ENCODE data around the gene KCNJ1.

Gene KCNJ1

DNA sequence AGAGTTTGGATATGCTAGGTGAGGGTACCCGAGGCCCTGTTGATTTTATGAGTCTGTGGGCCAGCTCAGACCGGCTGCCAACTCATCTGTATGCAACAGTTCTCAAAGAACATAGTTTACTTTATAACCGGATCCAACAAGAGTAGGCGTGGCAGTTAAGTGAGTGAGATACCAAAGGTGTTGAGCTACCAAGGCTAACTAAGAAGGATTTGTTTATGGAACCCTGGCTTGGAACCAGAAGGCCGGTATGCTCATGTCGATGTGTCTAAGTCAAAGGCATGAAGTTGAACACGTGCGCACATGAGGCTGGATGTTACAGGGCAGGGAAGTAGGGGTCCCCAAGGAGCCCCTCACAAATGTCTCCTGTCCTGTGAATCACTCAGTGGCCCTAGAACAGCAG is at the start of gene KCNJ1:
KCNJ1 (minus strand) TSS at position 20 of the 400 bp plus-strand sequence. CDS start 27,053 bp downstream, outside the sequence.
- DNase-seq (ENCODE audit: low read depth, low spot score) = no peak

DNA sequence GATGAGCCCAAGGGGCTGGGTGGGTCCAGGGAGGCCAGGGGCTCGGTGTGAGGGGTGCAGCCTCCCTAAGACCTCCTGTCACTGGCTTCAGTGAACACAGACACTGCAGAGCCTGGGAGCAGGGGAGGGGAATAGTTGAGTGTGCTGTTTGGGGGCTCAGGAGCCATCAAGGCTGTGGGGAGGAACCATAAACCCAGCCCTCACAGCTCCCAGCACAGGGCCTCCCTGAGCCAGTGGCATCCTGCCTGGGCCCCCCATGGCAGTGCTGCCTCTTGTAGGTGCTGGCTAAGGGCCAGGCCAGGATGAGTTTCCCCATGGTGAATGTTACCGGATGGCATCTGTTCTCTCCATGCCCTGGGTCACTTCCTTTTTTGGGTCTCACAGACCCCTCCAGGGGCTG is 49.6 kb upstream of the KCNJ1 start:
- DNase-seq (ENCODE audit: low read depth, low spot score) = no peak

DNA sequence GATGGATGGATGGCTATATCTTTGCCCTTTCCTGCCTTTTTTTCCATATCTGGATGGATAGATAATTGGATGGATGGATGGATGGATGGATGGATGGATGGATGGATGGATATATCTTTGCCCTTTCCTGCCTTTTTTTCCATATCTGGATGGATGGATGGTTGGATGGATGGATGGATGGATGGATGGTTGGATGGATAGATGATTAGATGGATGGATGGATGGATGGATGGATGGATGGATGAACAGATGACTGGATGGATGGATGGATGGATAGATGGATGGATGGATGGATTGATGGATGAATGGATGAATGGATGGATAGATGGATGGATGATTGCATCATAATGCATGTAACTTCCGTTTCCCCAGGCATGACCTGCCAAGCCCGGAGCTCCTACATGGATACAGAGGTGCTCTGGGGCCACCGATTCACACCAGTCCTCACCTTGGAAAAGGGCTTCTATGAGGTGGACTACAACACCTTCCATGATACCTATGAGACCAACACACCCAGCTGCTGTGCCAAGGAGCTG is 49.0 kb upstream of the KCNJ1 start:
- no peak for DNase-seq (ENCODE audit: low read depth, low spot score)

DNA sequence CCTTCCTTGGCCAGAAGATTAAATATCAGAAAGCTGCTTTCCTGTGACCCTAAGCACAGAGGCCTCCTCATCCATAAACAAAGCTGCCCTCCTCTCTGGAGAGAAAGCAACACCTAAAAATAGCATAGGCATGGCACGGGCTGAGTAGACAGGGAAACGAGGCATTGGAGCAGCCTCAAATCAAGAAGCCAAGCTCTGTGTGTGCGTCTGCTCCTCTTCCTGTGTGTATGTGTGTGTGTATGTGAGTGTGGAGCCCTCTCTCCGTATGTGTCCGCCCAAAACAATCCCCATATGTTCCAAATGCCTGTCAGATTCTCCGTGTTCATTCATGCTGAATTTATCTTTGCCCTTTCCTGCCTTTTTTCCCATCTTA is 48.0 kb upstream of the KCNJ1 start:
- no peak for DNase-seq (ENCODE audit: low read depth, low spot score)

DNA sequence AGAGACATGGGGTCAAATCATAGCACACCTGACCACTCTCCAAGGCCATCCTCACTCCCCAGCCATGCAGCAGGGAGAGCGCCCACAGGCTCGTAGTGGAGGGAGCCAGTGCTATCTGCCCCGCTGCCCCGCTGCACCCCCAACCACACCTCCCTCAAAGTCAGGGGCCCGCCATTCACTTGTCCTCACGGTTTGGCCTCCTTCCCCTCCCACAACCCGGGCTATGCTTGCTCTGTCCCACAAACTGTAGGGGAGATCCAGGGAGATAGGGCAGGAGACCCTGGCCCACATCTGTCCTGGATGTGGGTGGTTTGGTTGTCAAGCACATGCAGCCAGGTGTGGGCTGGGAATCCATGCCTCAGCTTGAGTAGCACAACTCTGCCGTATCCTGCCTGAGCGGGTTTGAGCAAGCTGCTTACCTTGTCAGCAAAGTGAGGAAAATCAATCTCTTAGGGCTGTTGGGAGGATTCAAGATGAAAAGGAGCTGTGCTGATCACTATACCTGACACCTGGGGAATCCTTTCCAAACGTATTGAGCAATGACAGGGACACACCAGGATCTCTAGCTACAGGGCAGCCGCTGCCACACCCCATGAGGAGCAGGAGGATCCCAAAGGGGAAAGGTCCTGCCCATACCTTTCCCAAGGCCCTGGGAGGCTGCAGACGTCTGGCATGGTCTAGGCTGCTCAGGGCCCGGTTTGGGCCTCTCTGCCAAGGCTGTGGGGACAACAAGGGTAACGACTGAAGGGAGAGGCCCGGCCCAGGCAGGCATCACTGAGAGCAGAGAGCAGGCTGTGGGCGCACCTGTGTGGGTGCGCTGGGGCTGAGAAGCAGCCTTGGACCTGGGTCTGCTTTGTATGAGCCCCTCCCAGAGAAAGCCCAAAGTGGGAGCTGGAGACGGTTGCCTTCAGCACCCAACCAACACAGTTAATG is 47.4 kb upstream of the KCNJ1 start:
- DNase-seq (ENCODE audit: low read depth, low spot score) = no peak

DNA sequence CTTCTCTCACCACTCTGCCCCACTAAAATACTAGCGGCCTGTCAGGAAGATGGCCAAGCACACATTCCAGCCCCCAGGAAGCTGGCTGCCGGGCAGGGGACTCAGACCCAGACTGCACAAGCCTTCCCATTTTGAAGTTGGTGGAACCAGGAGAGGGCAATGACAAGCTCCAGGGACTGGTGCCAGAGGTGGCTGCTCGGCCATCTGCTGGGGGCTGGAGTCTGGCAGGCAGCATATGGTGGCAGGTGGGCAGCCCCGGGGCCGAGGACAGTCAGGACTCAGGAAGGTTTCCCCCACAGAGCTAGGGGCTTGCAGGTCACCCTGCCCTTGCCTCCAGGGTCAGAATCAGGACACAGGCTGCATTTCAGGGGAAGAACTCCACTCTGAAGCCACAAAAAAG is 46.7 kb upstream of the KCNJ1 start:
- no peak for DNase-seq (ENCODE audit: low read depth, low spot score)

DNA sequence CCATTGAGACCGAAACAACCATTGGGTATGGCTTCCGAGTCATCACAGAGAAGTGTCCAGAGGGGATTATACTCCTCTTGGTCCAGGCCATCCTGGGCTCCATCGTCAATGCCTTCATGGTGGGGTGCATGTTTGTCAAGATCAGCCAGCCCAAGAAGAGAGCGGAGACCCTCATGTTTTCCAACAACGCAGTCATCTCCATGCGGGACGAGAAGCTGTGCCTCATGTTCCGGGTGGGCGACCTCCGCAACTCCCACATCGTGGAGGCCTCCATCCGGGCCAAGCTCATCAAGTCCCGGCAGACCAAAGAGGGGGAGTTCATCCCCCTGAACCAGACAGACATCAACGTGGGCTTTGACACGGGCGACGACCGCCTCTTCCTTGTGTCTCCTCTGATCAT is 44.6 kb upstream of the KCNJ1 start:
- DNase-seq (ENCODE audit: low read depth, low spot score) = no peak

DNA sequence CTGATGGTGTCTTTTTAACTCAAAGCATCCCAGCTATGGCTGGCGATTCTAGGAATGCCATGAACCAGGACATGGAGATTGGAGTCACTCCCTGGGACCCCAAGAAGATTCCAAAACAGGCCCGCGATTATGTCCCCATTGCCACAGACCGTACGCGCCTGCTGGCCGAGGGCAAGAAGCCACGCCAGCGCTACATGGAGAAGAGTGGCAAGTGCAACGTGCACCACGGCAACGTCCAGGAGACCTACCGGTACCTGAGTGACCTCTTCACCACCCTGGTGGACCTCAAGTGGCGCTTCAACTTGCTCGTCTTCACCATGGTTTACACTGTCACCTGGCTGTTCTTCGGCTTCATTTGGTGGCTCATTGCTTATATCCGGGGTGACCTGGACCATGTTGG is 44.1 kb upstream of the KCNJ1 start:
- no peak for DNase-seq (ENCODE audit: low read depth, low spot score)

DNA sequence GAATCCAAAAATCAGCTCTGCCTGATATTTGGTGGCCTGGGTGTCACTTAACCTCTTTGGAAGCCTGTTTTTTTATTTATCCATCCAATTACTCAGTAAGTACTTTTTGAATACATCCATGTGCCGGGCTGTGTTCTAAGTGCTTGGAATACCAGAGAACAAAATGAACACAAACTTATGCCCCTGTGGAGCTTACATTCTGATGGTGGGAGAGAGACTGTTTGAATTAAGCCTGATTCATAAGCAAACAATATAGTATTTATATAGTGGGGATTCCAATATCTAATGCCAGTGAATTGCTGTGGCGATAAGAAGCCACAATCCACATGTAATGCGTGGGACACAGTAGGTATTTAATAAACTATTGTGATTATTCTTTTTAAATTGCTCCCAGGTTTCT is 43.5 kb upstream of the KCNJ1 start:
- DNase-seq (ENCODE audit: low read depth, low spot score) = no peak

DNA sequence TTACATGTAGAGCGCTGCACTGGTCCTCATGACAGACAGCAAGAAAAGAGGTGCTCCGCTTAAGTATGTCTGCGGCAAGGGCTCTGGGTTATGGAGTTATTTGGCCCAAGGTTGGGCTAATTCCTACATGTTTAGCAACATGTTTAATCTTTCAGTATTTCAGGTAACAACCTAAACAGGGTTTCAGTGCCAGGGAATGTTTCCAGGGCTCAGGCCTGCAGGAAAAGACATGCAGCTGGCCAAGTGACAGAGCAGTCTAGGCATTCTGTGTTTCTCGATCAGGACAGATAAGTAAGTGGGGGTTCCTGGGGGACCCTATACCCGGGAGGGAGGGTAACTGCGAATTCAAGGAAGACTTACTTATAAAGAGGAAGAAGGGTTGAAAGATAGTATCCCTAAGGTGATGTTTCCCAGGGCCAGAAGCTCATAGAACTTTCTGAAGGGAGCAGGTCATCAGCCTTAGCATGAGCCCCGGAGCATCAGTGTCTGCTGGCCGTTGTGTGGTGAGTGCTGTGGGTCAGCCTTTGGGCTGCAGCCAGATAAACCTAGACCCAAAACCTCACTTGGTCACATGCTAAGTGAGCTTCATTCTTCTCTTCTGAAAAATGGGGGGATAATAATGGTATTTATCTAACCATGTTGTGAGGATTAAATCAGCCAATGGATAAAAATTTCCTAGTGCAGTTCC is 42.5 kb upstream of the KCNJ1 start:
- DNase-seq (ENCODE audit: low read depth, low spot score) = no peak

DNA sequence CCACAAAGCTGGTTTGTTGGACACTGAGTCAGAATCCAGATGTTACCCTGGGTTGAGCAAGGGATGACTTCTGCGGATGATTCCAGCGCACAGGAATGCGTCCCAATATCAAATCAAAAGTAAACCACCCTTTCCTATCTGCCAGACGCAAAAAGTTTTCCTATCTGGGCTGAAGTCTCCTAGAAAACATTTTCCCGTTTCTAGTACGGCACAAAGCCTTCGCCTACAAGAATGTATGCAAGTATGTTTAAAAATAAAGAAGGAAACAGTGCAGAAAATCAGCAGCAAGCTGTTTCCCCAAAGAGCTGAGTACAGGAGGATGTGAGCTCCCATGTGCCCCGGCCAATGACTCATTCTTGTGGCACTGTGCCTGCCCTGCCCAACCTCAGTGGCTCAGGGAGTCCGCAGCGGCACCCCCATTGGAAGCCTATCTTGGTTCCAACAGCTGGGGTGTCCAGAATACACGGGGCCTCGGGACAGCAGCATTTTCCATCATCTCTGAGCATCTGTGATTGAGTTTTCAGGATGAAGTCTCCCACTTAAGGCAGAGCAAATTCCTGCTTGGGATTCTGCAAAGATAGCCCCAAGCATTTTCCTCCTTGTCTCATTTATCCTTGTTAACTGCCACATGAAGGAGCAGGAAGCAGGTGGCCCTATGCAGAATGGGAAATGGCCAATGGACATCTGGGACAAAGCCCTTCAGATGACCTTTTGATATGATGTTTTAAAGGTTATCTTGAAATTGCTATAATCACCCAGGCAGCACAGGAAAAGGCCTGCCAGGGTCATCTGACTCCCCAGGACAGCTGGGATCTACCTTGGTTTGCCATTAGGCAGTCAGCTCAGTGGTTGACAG is 41.5 kb upstream of the KCNJ1 start:
- DNase-seq (ENCODE audit: low read depth, low spot score) = no peak

DNA sequence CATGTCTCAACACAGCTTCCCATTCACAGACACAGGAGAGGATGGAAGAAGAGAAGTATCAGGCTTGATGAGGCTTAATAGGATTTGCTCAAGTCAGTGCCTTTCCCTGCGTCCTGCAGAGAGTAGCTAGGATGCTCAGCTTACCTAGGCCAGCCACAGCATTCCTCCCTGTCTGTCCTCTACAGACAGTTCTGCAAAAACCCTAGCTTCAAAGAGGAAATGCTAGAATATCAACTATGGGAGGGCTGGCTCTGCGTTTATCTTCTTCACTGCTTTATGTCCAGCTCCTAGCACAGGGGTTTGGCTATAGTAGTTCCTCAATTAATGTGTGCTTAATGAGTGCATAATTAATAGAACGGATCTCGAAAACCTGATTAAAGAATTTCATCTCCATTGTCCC is 40.5 kb upstream of the KCNJ1 start:
- DNase-seq (ENCODE audit: low read depth, low spot score) = no peak

DNA sequence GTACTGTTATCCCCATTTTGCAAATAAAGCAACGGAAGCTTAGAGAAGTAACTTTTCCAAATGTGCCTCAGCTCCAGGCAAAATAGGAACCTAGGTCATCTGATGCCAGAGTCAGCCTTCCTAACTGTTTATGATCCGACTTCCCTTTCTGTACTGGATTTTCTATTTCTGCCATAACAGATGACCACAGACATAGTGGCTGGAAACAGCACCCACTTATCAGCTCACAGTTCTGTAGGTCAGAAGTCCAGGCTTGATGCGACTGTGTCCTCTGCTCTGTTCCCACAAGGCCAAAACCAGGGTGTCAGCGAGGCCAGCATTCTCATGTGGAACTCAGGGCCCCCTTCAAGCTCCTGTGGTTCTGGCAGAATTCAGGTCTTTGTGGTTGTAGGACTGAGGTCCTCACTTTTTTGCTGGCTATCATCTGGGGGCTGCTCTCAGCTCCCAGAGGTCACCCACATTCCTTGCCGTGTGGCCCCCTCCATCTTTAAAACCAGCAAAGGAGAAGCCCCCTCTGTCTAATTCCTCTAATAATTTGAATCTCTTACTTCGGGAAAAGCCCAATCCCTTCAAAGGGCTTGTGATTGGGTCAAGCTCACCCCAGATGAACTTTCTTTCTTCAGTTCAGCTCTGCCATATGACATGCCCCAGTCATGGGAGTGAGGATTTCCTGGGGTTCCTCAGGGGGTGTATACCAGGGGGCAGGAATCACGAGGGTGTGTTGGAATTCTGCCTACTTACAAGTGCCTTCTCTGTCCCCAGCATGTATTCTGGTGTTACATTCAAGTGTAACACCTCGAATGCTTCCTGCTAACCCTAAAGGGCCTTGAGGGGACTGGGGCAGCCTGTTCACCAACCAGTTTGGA is 39.3 kb upstream of the KCNJ1 start:
- DNase-seq (ENCODE audit: low read depth, low spot score) = no peak

DNA sequence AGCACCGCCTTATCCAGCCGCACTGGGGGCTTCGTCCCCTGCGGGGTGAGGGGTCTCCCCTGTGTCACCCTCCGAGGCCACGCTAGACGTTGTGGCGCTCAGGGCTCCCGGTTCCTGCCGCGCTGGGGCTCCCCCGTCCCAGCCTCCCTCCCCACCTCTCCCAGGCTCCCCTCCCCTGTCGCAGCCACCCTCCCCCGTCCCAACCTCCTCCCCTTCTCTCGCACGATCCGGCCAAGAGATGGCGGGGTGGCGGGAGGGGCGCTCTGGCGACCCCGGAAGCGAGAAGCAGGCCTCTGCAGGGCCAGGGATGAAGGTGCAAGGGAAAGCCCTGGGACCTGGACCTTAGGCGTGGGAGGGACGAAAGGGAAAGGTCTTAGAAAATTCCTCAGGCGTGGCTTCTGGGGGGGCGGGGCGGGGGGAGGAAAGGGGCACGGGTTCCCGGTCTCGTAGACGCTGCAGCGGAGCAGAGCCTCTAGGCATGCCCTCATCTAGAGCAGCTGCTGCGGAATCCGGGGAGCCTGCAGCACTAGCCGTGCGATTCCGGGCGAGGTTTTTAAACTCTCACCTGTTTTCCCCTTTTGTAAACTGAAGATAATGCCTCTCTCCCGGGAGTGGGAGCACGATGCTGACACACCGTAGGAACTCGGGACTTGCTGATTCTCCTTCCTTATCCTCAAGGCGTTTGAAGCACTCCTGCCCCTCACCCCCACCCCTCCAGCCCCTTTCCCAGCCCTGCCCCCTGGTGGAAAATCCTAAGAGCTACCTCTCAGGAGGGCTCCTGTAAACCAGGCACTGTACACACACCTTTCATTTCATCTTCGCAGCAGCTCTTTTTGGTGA is 38.5 kb upstream of the KCNJ1 start:
- DNase-seq (ENCODE audit: low read depth, low spot score) = no peak

DNA sequence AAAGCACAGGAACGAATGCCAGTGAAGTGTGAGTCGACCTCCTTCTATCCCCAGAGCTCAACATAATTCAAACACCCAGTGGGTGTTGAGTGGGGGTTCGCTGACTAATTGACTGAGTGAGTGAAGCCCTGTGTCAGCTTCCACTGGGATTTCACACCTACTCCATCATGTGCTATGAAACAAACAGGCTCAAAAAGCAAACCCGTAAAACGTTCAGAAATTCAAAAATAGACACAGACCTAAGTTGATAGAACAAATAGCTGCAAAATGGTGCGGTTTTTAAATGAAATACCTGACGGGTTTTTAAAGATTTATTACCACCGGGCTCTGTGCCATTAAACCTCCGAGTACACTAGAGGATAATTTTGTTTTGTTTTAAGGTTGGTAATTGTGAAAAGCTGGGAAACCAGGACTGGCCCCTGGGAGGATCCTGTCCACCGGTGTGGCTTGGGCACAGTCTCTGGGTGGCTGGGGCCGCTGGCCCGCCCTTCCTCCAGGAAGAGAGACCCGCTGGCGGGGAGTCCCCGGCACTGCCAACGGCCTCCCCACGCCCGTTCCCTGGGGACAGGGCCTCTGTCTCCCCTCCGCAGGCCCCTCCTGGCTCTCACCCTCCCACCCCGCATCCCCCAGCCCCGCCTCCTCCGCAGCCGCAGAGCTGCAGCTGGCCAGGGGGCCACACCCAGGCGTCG is 37.7 kb upstream of the KCNJ1 start:
- no peak for DNase-seq (ENCODE audit: low read depth, low spot score)

DNA sequence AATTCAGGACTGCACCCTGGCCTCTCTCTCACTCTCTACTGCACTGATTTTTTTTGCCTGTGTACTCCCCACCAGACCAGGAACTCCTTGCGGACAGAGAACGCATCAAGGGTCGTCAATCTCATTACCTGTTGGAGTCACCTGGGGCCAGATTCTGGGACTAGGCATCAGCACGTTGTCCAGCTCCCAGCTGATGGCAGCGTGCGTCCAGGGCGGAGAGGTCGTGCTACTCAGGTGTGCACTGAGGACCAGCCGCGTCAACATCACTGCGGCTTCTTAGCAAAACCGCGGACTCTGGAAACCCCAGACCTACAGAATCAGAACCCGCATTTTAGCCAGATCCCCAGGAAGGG is 37.2 kb upstream of the KCNJ1 start:
- no peak for DNase-seq (ENCODE audit: low read depth, low spot score)

DNA sequence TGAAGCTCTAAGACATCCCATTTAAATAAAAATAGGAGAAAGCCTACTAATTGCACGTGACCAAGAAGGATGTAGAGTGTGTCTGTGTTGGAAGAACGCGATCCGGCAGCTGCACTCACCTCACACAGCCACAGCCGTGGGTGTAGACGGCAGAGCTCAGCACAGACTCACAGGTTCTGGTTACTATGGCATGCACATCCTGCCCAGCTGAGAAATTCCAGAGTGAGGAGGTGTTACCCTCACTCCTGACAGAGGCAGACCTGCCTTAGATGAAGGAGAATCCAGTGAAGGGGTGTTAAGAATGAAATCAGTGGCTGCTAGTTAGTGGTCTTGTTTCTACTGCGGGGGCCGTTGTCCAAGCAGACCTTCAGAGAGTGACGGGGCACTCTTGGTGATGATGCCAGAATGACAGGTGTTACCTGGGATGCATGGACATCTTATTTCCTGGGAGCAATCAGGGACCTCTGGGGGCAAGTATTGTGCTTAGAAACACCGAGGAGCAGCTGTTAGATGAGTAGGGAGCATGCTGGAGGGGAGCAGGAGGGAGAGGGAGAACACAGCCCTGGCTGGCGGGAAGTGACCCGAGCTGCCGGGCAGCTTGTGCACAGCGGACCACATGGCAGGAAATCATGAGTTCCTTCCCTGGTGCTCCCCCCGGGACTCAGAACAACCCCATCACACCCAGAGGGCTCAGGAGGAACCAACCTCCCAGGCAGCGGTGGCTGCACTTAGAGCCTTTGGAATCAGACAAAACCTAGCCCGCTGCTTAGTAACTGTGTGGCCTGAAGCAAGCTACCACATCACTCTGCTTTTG is 36.4 kb upstream of the KCNJ1 start:
- DNase-seq (ENCODE audit: low read depth, low spot score) = no peak

DNA sequence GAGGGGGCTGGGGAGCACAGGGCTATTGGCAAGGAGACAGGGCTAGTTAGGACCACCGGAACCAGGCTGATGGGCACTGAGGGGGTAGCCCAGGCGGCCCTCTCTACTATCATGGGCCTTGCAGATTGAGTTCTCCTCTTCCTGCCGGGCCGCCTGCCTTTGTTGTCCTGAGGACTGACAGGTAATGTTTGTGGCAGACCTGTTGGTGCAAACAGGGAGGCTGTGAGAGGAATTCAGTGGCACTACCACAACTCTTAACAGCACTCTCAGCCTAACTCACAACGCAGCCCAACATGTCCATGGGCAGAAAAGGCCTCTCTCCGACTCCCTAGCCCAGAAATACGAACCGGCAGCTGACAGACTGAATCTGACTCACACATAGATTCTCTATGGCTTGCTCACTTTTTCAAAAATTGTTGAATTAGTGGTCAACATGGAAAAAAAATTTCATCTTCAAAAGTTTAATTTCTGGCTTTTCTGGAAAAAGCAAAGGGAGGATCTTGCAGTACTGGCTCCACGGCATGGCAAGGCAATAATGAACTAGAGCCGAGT is 35.5 kb upstream of the KCNJ1 start:
- no peak for DNase-seq (ENCODE audit: low read depth, low spot score)
